HepG2 (cell line): Measurements from ENCODE around the gene SYCP2L. TPM values are rescaled to one million over a fixed set of nuclear protein-coding genes. Genes with fewer than 3 reads are reported as not detected.

Experiments
- ATM ChIP-seq: fragments of 450-650 bp; IDR thresholded peaks from 2 replicates; pipeline ENCODE4 v1.7.1; 2017; ENCODE audit warnings: mild to moderate bottlenecking, borderline replicate concordance
- CAMTA2 ChIP-seq: sonication (generic); formaldehyde crosslinking; IDR thresholded peaks from 2 replicates; pipeline ENCODE4 v1.4.0; 2020; ENCODE audit warnings: mild to moderate bottlenecking, missing genetic modification reagents, borderline replicate concordance
- E2F1 ChIP-seq: sonication (generic); formaldehyde crosslinking; IDR thresholded peaks from 2 replicates; pipeline ENCODE4 v1.5.0; 2020; ENCODE audit warnings: missing genetic modification reagents
- KAT7 ChIP-seq: IDR thresholded peaks from 2 replicates; pipeline ENCODE4 v1.6.1; 2018; ENCODE audit warnings: borderline replicate concordance, missing compliant biosample characterization
- MLXIP ChIP-seq: sonication (generic); formaldehyde crosslinking; IDR thresholded peaks from 2 replicates; pipeline ENCODE4 v1.9.0; 2021; ENCODE audit warnings: missing genetic modification reagents, borderline replicate concordance
- NR1H2 ChIP-seq: sonication (generic); formaldehyde crosslinking; IDR thresholded peaks from 2 replicates; pipeline ENCODE4 v1.8.1; 2022; ENCODE audit warnings: low read depth, missing genetic modification reagents, borderline replicate concordance
- SETDB1 ChIP-seq: sonication (generic); formaldehyde crosslinking; IDR thresholded peaks from 2 replicates; pipeline ENCODE4 v1.5.1; 2020; ENCODE audit warnings: missing genetic modification reagents, mild to moderate bottlenecking, borderline replicate concordance
- SOX5 ChIP-seq: IDR thresholded peaks from 2 replicates; pipeline ENCODE4 v1.6.1; 2016; ENCODE audit warnings: borderline replicate concordance
- SRSF1 ChIP-seq: fragments of 200-400 bp; formaldehyde crosslinking; optimal IDR thresholded peaks from 2 replicates; pipeline ENCODE3; 2017; ENCODE audit warnings: mild to moderate bottlenecking, low read depth, low read length, moderate library complexity
- ZBTB4 ChIP-seq: sonication (generic); formaldehyde crosslinking; IDR thresholded peaks from 2 replicates; pipeline ENCODE4 v1.4.0; 2020; ENCODE audit warnings: missing genetic modification reagents, mild to moderate bottlenecking, borderline replicate concordance
- ZBTB7B ChIP-seq: sonication (generic); formaldehyde crosslinking; IDR thresholded peaks from 2 replicates; pipeline ENCODE4 v1.4.0; 2020; ENCODE audit warnings: missing genetic modification reagents
- ZFP1 ChIP-seq: IDR thresholded peaks from 2 replicates; pipeline ENCODE4 v1.6.1; 2016
- ZNF276 ChIP-seq: sonication (generic); formaldehyde crosslinking; IDR thresholded peaks from 2 replicates; pipeline ENCODE4 v1.4.0; 2020; ENCODE audit warnings: mild to moderate bottlenecking, low read depth, missing genetic modification reagents
- ZNF367 ChIP-seq: sonication (generic); formaldehyde crosslinking; IDR thresholded peaks from 2 replicates; pipeline ENCODE4 v1.4.0; 2020; ENCODE audit warnings: missing genetic modification reagents, borderline replicate concordance
- ZNF446 ChIP-seq: sonication (generic); formaldehyde crosslinking; IDR thresholded peaks from 2 replicates; pipeline ENCODE4 v1.5.0; 2020; ENCODE audit warnings: mild to moderate bottlenecking, missing genetic modification reagents
- ZNF510 ChIP-seq: sonication (generic); formaldehyde crosslinking; IDR thresholded peaks from 2 replicates; pipeline ENCODE4 v1.4.0; 2020; ENCODE audit warnings: low read depth, mild to moderate bottlenecking, missing genetic modification reagents
- ZNF572 ChIP-seq: sonication (generic); formaldehyde crosslinking; IDR thresholded peaks from 2 replicates; pipeline ENCODE4 v1.5.1; 2020; ENCODE audit warnings: mild to moderate bottlenecking, missing genetic modification reagents
- ZSCAN22 ChIP-seq: sonication (generic); formaldehyde crosslinking; IDR thresholded peaks from 2 replicates; pipeline ENCODE4 v1.4.0; 2020; ENCODE audit warnings: mild to moderate bottlenecking, missing genetic modification reagents
- polyA plus RNA-seq, 8 experiments: library from polyadenylated mRNA; depleted of rRNA in 3 of 8; stranded (reverse) in 7 of 8; unstranded in 1 of 8; fragments of >200 nt; fragmentation: Illumina TruSeq in 4 of 8; extraction: Trizol in 4 of 8; gene quantifications; 2 replicates each; pipeline versions ENCODE4 v1.2.1 to v1.2.3, GENCODE V29; 2011 to 2016; ENCODE audit warnings: low read depth in 4 of 8, missing spikeins in 1 of 8, mixed read lengths in 1 of 8; ENCODE audit not compliant: insufficient read depth in 1 of 8
- total RNA-seq, 5 experiments: library from RNA; depleted of rRNA; stranded (reverse); fragments of >200 nt; fragmentation: Illumina TruSeq; extraction: Trizol; gene quantifications; 2 replicates each; pipeline ENCODE4 v1.2.3, GENCODE V29; 2016; ENCODE audit warnings: low read depth in 1 of 5

Gene SYCP2L
- total and polyA plus RNA-seq, 2 of the 13 experiments (the other 11 are each of a cell fraction or from before 2014, with no cell fraction given): 0.22 to 0.54 TPM

GRCh38 chr6:10957414-10957886 lies 70.6 kb downstream of the SYCP2L start (continued):
- TF ChIP-seq MLXIP (CRISPR knock-in tag) (no peak), ZBTB7B (CRISPR knock-in tag) (peak; percentile 78), ATM (no peak), ZBTB4 (CRISPR knock-in tag) (no peak), ZFP1 (CRISPR knock-in tag) (peak; percentile 57; the same call in 1 of the 2 replicates), ZNF572 (CRISPR knock-in tag) (no peak), SOX5 (CRISPR knock-in tag) (peak; percentile 67), ZSCAN22 (no peak), KAT7 (CRISPR knock-in tag) (peak; percentile 76; the same call in 1 of the 2 replicates), NR1H2 (CRISPR knock-in tag) (no peak), SETDB1 (CRISPR knock-in tag) (no peak), ZNF367 (CRISPR knock-in tag) (no peak), ZNF276 (CRISPR knock-in tag) (no peak), ZNF446 (CRISPR knock-in tag) (no peak), CAMTA2 (no peak), E2F1 (CRISPR knock-in tag) (peak; percentile 25; the same call in 1 of the 2 replicates), ZNF510 (CRISPR knock-in tag) (no peak), SRSF1 (no peak)
